HepG2 (cell line): ENCODE results near the gene NRL. TPM values are rescaled to one million over a fixed set of nuclear protein-coding genes. Genes with fewer than 3 reads are reported as not detected.
A peak's percentile ranks its signal among the peaks of the same experiment; 100 is the strongest.

Experiments
- DR1 ChIP-seq: sonication (generic); formaldehyde crosslinking; IDR thresholded peaks from 2 replicates; pipeline ENCODE4 v1.8.0; 2021; ENCODE audit warnings: mild to moderate bottlenecking, missing genetic modification reagents, inconsistent platforms
- EEA1 ChIP-seq: sonication (generic); formaldehyde crosslinking; IDR thresholded peaks from 2 replicates; pipeline ENCODE4 v1.5.1; 2020; ENCODE audit warnings: mild to moderate bottlenecking, missing genetic modification reagents, borderline replicate concordance
- ERF ChIP-seq: IDR thresholded peaks from 2 replicates; pipeline ENCODE4 v1.6.1; 2018; ENCODE audit warnings: missing biosample characterization, missing genetic modification reagents
- ETV6 ChIP-seq: sonication (generic); formaldehyde crosslinking; conservative IDR thresholded peaks from 2 replicates; pipeline ENCODE4 v1.4.0; 2020; ENCODE audit warnings: missing genetic modification reagents
- HNF4A ChIP-seq: sonication (generic); formaldehyde crosslinking; IDR thresholded peaks from 2 replicates; pipeline ENCODE4 v1.4.0; 2020; ENCODE audit warnings: missing genetic modification reagents
- HNF4G ChIP-seq, 2 experiments: sonication (generic) in 1 of 2; formaldehyde crosslinking in 1 of 2; IDR thresholded peaks; 2 replicates each; pipeline versions ENCODE4 v1.4.0 to v1.6.1; 2011 to 2020; ENCODE audit warnings: borderline replicate concordance in 2 of 2, low read depth in 2 of 2, mild to moderate bottlenecking in 2 of 2, low read length in 1 of 2, missing genetic modification reagents in 1 of 2, moderate library complexity in 1 of 2
- HOXD1 ChIP-seq: sonication (generic); formaldehyde crosslinking; IDR thresholded peaks from 2 replicates; pipeline ENCODE4 v1.5.0; 2020; ENCODE audit warnings: missing genetic modification reagents
- ISX ChIP-seq: sonication (generic); formaldehyde crosslinking; conservative IDR thresholded peaks from 2 replicates; pipeline ENCODE4 v1.5.0; 2020; ENCODE audit warnings: missing genetic modification reagents
- MED8 ChIP-seq: sonication (generic); formaldehyde crosslinking; IDR thresholded peaks from 2 replicates; pipeline ENCODE4 v1.8.1; 2023; ENCODE audit warnings: mild to moderate bottlenecking, missing genetic modification reagents; ENCODE audit not compliant: insufficient replicate concordance
- MIER2 ChIP-seq: IDR thresholded peaks from 2 replicates; pipeline ENCODE4 v1.6.1; 2016; ENCODE audit warnings: missing biosample characterization, missing genetic modification reagents
- POGZ ChIP-seq: sonication (generic); formaldehyde crosslinking; IDR thresholded peaks from 2 replicates; pipeline ENCODE4 v1.4.0; 2020; ENCODE audit warnings: mild to moderate bottlenecking, missing genetic modification reagents
- SMARCC2 ChIP-seq: fragments of 450-650 bp; IDR thresholded peaks from 2 replicates; pipeline ENCODE4 v1.6.1; 2017; ENCODE audit warnings: antibody characterized with exemption, mild to moderate bottlenecking
- SOX6 ChIP-seq, 2 experiments: fragments of 450-650 bp in 1 of 2; sonication (generic) in 1 of 2; formaldehyde crosslinking in 1 of 2; IDR thresholded peaks; 2 replicates each; pipeline versions ENCODE4 v1.4.0 to v1.6.1; 2017 to 2020; ENCODE audit warnings: antibody characterized with exemption in 1 of 2, mild to moderate bottlenecking in 1 of 2, missing genetic modification reagents in 1 of 2
- STAT5B ChIP-seq: sonication (generic); formaldehyde crosslinking; IDR thresholded peaks from 2 replicates; pipeline ENCODE4 v1.4.0; 2020; ENCODE audit warnings: missing genetic modification reagents
- ZFY ChIP-seq: sonication (generic); formaldehyde crosslinking; IDR thresholded peaks from 2 replicates; pipeline ENCODE4 v1.4.0; 2020; ENCODE audit warnings: missing genetic modification reagents
- ZIK1 ChIP-seq: sonication (generic); formaldehyde crosslinking; IDR thresholded peaks from 2 replicates; pipeline ENCODE4 v1.5.0; 2020; ENCODE audit warnings: mild to moderate bottlenecking, low read depth, missing genetic modification reagents, borderline replicate concordance
- ZMAT3 ChIP-seq: sonication (generic); formaldehyde crosslinking; conservative IDR thresholded peaks from 2 replicates; pipeline ENCODE4 v1.7.0; 2021; ENCODE audit warnings: missing genetic modification reagents
- ZNF333 ChIP-seq: sonication (generic); formaldehyde crosslinking; IDR thresholded peaks from 2 replicates; pipeline ENCODE4 v1.4.0; 2020; ENCODE audit warnings: mild to moderate bottlenecking, missing genetic modification reagents, borderline replicate concordance
- ZNF619 ChIP-seq: sonication (generic); formaldehyde crosslinking; IDR thresholded peaks from 2 replicates; pipeline ENCODE4 v1.4.0; 2020; ENCODE audit warnings: mild to moderate bottlenecking, missing genetic modification reagents
- ZNF672 ChIP-seq: sonication (generic); formaldehyde crosslinking; IDR thresholded peaks from 2 replicates; pipeline ENCODE4 v1.8.1; 2022; ENCODE audit warnings: missing genetic modification reagents
- ZNF768 ChIP-seq: sonication (generic); formaldehyde crosslinking; IDR thresholded peaks from 2 replicates; pipeline ENCODE4 v1.4.0; 2020; ENCODE audit warnings: missing genetic modification reagents
- ZSCAN12 ChIP-seq: sonication (generic); formaldehyde crosslinking; IDR thresholded peaks from 2 replicates; pipeline ENCODE4 v1.9.0; 2021; ENCODE audit warnings: mild to moderate bottlenecking, missing genetic modification reagents
- polyA plus RNA-seq, 8 experiments: library from polyadenylated mRNA; depleted of rRNA in 3 of 8; stranded (reverse) in 7 of 8; unstranded in 1 of 8; fragments of >200 nt; fragmentation: Illumina TruSeq in 4 of 8; extraction: Trizol in 4 of 8; gene quantifications; 2 replicates each; pipeline versions ENCODE4 v1.2.1 to v1.2.3, GENCODE V29; 2011 to 2016; ENCODE audit warnings: low read depth in 4 of 8, missing spikeins in 1 of 8, mixed read lengths in 1 of 8; ENCODE audit not compliant: insufficient read depth in 1 of 8
- total RNA-seq, 5 experiments: library from RNA; depleted of rRNA; stranded (reverse); fragments of >200 nt; fragmentation: Illumina TruSeq; extraction: Trizol; gene quantifications; 2 replicates each; pipeline ENCODE4 v1.2.3, GENCODE V29; 2016; ENCODE audit warnings: low read depth in 1 of 5
- TF ChIP-seq, protein P1 (sequence below): sonication (generic); formaldehyde crosslinking; conservative IDR thresholded peaks from 2 replicates; pipeline ENCODE4 v1.8.0; 2022; ENCODE audit warnings: low read depth, missing genetic modification reagents
- TF ChIP-seq, protein P2 (sequence below): IDR thresholded peaks from 2 replicates; pipeline ENCODE4 v1.6.1; 2016; ENCODE audit warnings: low read depth, borderline replicate concordance
- TF ChIP-seq, protein P3 (sequence below): fragments of 450-650 bp; IDR thresholded peaks from 2 replicates; pipeline ENCODE4 v1.6.1; 2017

The NRL gene
- total and polyA plus RNA-seq, 2 of the 13 experiments (the other 11 are each of a cell fraction or from before 2014, with no cell fraction given): 2.5 to 4.7 TPM

DNA sequence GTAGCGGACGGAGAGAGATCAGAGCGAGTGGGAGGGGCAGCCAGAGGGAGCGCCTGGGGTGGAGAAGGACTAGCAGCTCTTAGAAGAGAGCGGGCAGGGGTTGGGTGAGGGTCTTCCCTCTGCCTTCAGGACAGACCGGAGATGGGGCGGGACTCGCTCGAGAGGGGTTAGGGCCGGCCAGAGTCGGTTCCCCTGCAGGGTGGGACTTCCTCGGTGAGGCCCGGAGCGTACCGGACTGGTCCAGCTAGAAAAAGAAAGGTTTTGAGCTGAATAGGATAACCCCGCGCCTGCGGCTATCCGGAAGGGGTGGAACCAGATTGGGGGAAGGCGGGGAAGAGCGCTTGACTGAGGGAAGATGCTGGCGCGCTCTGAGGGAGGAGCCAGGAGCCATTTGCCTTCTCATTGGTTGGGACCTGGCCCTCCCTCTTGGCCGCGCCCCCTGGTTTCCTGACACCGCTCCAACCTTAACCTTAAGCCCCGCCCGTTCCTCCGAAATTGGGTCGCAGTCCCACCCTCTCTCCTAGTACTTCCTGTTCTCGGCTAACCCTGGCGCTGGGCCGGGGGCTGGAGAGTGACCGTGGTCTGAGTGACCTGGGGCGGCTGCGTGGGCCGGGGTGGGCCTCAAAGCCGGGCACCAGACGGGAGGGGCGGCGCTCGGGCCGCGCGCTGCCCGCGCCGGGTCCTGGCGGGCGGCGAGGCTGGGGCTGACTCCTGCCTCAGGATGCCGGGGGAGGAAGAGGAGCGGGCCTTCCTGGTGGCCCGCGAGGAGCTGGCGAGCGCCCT, 32.4 kb upstream of the NRL start, which contains the start of gene RNF31 (continued):
- TF ChIP-seq MIER2 (CRISPR knock-in tag): peak; percentile 25; the same call in 1 of the 2 replicates
- 0 out of 2 replicates have a peak, but pooled peaks have one; percentile 81 for TF ChIP-seq ISX (CRISPR knock-in tag)
- TF ChIP-seq ZFY (CRISPR knock-in tag): peak; percentile 98
- TF ChIP-seq ETV6 (CRISPR knock-in tag): peak; percentile 68
- TF ChIP-seq ZMAT3 (CRISPR knock-in tag): peak; percentile 10
- peak; percentile 86; the same call in 1 of the 2 replicates for TF ChIP-seq STAT5B
- peak; percentile 95 for TF ChIP-seq ZNF619 (CRISPR knock-in tag)
- TF ChIP-seq ZNF672 (CRISPR knock-in tag): no peak
- peak; percentile 12; the same call in 1 of the 2 replicates for TF ChIP-seq DR1 (CRISPR knock-in tag)
- TF ChIP-seq MED8 (CRISPR knock-in tag): peak; percentile 11
- no peak for TF ChIP-seq HNF4A
- TF ChIP-seq, protein P1, sequence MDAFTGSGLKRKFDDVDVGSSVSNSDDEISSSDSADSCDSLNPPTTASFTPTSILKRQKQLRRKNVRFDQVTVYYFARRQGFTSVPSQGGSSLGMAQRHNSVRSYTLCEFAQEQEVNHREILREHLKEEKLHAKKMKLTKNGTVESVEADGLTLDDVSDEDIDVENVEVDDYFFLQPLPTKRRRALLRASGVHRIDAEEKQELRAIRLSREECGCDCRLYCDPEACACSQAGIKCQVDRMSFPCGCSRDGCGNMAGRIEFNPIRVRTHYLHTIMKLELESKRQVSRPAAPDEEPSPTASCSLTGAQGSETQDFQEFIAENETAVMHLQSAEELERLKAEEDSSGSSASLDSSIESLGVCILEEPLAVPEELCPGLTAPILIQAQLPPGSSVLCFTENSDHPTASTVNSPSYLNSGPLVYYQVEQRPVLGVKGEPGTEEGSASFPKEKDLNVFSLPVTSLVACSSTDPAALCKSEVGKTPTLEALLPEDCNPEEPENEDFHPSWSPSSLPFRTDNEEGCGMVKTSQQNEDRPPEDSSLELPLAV (CRISPR knock-in tag): no peak
- TF ChIP-seq HOXD1 (CRISPR knock-in tag): peak; percentile 12
- peak; percentile 72; the same call in 1 of the 2 replicates for TF ChIP-seq EEA1 (CRISPR knock-in tag)
- TF ChIP-seq SOX6 (IDR thresholded peaks at IDR 0.05): no peak
- TF ChIP-seq SOX6 (CRISPR knock-in tag; IDR thresholded peaks at IDR 0.05): peak; percentile 62
- 0 out of 2 replicates have a peak, but pooled peaks have one; percentile 23 for TF ChIP-seq ZNF768
- TF ChIP-seq, protein P2, sequence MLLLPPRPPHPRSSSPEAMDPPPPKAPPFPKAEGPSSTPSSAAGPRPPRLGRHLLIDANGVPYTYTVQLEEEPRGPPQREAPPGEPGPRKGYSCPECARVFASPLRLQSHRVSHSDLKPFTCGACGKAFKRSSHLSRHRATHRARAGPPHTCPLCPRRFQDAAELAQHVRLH (CRISPR knock-in tag): peak; percentile 88
- no peak for TF ChIP-seq SMARCC2
- peak; percentile 57; the same call in 1 of the 2 replicates for TF ChIP-seq ZIK1 (CRISPR knock-in tag)
- peak; percentile 87; the same call in 1 of the 2 replicates for TF ChIP-seq ZNF333 (CRISPR knock-in tag)
- TF ChIP-seq, protein P3, sequence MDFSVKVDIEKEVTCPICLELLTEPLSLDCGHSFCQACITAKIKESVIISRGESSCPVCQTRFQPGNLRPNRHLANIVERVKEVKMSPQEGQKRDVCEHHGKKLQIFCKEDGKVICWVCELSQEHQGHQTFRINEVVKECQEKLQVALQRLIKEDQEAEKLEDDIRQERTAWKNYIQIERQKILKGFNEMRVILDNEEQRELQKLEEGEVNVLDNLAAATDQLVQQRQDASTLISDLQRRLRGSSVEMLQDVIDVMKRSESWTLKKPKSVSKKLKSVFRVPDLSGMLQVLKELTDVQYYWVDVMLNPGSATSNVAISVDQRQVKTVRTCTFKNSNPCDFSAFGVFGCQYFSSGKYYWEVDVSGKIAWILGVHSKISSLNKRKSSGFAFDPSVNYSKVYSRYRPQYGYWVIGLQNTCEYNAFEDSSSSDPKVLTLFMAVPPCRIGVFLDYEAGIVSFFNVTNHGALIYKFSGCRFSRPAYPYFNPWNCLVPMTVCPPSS: no peak
- peak; percentile 67; the same call in 1 of the 2 replicates for TF ChIP-seq POGZ (CRISPR knock-in tag)
- TF ChIP-seq ERF (CRISPR knock-in tag): no peak
- TF ChIP-seq ZSCAN12 (CRISPR knock-in tag): peak; percentile 96; the same call in 1 of the 2 replicates
- TF ChIP-seq HNF4G (IDR thresholded peaks at IDR 0.05; ENCODE audit: borderline replicate concordance, low read depth, low read length): peak; percentile 19; the same call in 1 of the 2 replicates
- TF ChIP-seq HNF4G (CRISPR knock-in tag; IDR thresholded peaks at IDR 0.05; ENCODE audit: borderline replicate concordance, low read depth): no peak; the same call in 1 of the 2 replicates
